Ishikawa (cell line): Measurements from ENCODE around the gene SLC24A3.

Source experiments
- CEBPB ChIP-seq: IDR thresholded peaks from 2 replicates; pipeline ENCODE4 v1.6.1; 2012
- CREB1 ChIP-seq: IDR thresholded peaks from 2 replicates; pipeline ENCODE4 v1.6.1; 2012; ENCODE audit warnings: low read depth
- EGR1 ChIP-seq: IDR thresholded peaks from 2 replicates; pipeline ENCODE4 v1.6.1; 2012
- EP300 ChIP-seq: IDR thresholded peaks from 2 replicates; pipeline ENCODE4 v1.6.1; 2012; ENCODE audit warnings: borderline replicate concordance
- FOXM1 ChIP-seq: IDR thresholded peaks from 2 replicates; pipeline ENCODE4 v1.6.1; 2012; ENCODE audit warnings: low read depth, borderline replicate concordance
- MAX ChIP-seq: IDR thresholded peaks from 2 replicates; pipeline ENCODE4 v1.6.1; 2012
- RAD21 ChIP-seq: IDR thresholded peaks from 2 replicates; pipeline ENCODE4 v1.6.1; 2012; ENCODE audit warnings: low read depth
- REST ChIP-seq: IDR thresholded peaks from 2 replicates; pipeline ENCODE4 v1.6.1; 2012; ENCODE audit warnings: low read depth, mild to moderate bottlenecking
- TAF1 ChIP-seq: IDR thresholded peaks from 2 replicates; pipeline ENCODE4 v1.6.1; 2012; ENCODE audit warnings: low read depth, mild to moderate bottlenecking
- TCF12 ChIP-seq: IDR thresholded peaks from 2 replicates; pipeline ENCODE4 v1.6.1; 2012; ENCODE audit warnings: low read depth
- TEAD4 ChIP-seq: IDR thresholded peaks from 2 replicates; pipeline ENCODE4 v1.6.1; 2012
- USF1 ChIP-seq: IDR thresholded peaks from 2 replicates; pipeline ENCODE4 v1.6.1; 2012
- YY1 ChIP-seq: IDR thresholded peaks from 2 replicates; pipeline ENCODE4 v1.6.1; 2012; ENCODE audit warnings: low read depth
- ZBTB7A ChIP-seq: IDR thresholded peaks from 2 replicates; pipeline ENCODE4 v1.6.1; 2012; ENCODE audit warnings: low read depth

- no peak for TF ChIP-seq YY1
- no peak for TF ChIP-seq REST
- TF ChIP-seq TAF1: no peak
- no peak for TF ChIP-seq CREB1
- no peak for TF ChIP-seq CEBPB
- TF ChIP-seq RAD21: no peak
- no peak for TF ChIP-seq FOXM1
- TF ChIP-seq MAX: no peak
- no peak for TF ChIP-seq EGR1
- no peak for TF ChIP-seq EP300
- no peak for TF ChIP-seq USF1
- TF ChIP-seq TEAD4: no peak
- TF ChIP-seq TCF12: no peak
- TF ChIP-seq ZBTB7A: no peak
Observed at GRCh38 chr20:19308146-19308545, 95.7 kb downstream of the SLC24A3 start.
